Epithelial cell of proximal tubule (primary cell): ENCODE results near the gene ATP5MC3. TPM values are rescaled to one million over a fixed set of nuclear protein-coding genes. Genes with fewer than 3 reads are reported as not detected.

Experiments used
- DNase-seq: peaks from one replicate; pipeline ENCODE4 v3.0.0-alpha.2; 2011; ENCODE audit warnings: low read depth
- H3K4me3 ChIP-seq: 2 replicates; pipeline ENCODE4 v1.5.1; 2011; ENCODE audit warnings: low read depth, mild to moderate bottlenecking, low read length
- CTCF ChIP-seq: conservative IDR thresholded peaks from 2 replicates; pipeline ENCODE4 v1.5.1; 2012; ENCODE audit warnings: low read depth, mild to moderate bottlenecking, low read length
- total RNA-seq: library from RNA; depleted of rRNA; stranded (reverse); fragments of >200 nt; gene quantifications from 2 replicates; pipeline ENCODE4 v1.2.3, GENCODE V29; 2015

The ATP5MC3 gene
- total RNA-seq, 1 donor from 2014 or later: 362 TPM

DNA sequence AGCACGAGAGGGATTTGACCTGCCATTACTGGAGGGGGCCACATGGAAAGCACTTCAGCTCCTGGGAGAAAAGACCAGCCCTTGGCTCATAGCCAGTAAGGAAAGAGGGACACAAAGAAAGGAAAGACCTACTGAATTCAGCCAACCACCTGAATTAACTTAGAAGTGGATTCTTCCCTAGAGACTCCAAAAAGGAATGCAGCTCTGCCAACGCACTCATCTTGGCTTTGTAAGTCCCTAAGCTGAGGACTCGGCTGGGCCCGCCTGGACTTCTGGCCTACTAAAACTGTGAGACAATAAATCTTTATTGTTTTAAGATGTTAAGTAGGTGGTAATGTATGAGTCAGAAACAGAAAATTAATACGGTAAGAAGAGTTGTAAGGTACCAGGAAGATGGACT is 25.0 kb downstream of the ATP5MC3 start:
- no peak overlapping the region for H3K4me3 ChIP-seq
- no peak for DNase-seq
- no peak for TF ChIP-seq CTCF

- DNase-seq: no peak
- no peak overlapping the region for H3K4me3 ChIP-seq
- no peak for TF ChIP-seq CTCF
Observed at GRCh38 chr2:175154661-175155082, 26.8 kb downstream of the ATP5MC3 start.

DNA sequence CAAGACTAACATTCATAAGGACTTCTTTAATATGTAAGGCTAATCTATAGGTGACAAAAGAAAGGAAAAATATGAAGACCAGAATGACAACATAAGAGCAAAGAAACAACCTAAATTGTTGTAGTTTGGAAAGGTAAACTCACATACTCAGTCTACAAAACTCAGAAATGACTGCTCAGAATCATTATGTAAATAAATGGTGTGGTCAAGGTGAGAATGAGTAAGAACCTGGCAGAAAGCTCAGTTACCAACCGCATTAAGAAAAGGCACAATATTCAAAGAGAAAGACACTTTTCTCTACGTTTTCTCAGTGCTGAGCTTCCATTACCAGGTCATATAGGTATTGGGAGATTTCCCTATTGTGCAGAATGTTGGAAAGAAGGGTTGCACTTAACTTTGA is 29.3 kb downstream of the ATP5MC3 start:
- TF ChIP-seq CTCF: no peak
- no peak overlapping the region for H3K4me3 ChIP-seq
- no peak for DNase-seq

GRCh38 chr2:175151791-175152190 is 29.7 kb downstream of the ATP5MC3 start:
- no peak overlapping the region for H3K4me3 ChIP-seq
- no peak for DNase-seq
- no peak for TF ChIP-seq CTCF

DNA sequence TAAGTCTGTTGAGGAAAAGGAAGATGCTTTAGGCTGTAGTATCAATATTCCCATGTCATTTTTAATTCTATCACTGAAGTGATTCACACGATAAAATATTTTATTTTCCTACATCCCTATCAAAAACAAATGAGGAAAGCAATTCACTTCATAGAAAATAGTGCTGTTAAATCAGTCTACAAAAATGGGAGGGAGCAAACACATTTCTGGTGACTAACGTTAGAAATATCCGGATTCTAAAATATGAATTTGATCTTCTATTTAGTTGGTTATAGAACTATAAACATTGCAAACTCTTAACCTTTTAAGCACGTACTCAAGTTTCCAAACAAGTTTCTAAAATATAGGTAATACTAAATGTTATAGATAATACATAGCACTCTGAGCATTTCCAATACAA is 34.3 kb downstream of the ATP5MC3 start:
- no peak for DNase-seq
- no peak for TF ChIP-seq CTCF
- no peak overlapping the region for H3K4me3 ChIP-seq

DNA sequence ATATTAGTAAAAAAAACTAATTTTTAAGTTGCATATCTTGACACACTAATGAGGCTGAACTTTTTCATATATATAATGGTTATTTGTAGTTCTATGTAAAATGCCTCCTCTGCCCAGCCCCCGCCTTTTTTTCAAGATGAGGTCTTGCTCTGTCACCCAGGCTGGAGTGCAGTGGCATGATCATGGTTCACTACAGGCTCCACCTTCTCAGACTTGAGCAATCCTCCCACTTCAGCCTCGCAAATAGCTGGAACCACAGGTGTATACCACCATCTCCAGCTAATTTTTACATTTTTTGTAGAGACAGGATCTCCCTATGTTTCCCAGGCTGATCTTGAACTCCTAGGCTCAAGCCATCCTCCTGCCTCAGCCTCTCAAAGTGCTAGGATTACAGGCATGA is 37.8 kb downstream of the ATP5MC3 start:
- H3K4me3 ChIP-seq: no peak overlapping the region
- TF ChIP-seq CTCF: no peak
- DNase-seq: no peak

- no peak overlapping the region for H3K4me3 ChIP-seq
- TF ChIP-seq CTCF: no peak
- no peak for DNase-seq
Observed at GRCh38 chr2:175143191-175143590, 38.3 kb downstream of the ATP5MC3 start.
